ENCODE results near the gene FAM107B.
A peak's percentile ranks its signal among the peaks of the same experiment; 100 is the strongest.
"Not testable (repeated sequence)": the region's sequence is repeated elsewhere in the genome, so short reads cannot be mapped to it uniquely, and the experiment has no call there.

The FAM107B gene

GRCh38 chr10:14659137-14659536 lies 115.6 kb downstream of the FAM107B start:
- DNase-seq = not testable (repeated sequence)

DNA sequence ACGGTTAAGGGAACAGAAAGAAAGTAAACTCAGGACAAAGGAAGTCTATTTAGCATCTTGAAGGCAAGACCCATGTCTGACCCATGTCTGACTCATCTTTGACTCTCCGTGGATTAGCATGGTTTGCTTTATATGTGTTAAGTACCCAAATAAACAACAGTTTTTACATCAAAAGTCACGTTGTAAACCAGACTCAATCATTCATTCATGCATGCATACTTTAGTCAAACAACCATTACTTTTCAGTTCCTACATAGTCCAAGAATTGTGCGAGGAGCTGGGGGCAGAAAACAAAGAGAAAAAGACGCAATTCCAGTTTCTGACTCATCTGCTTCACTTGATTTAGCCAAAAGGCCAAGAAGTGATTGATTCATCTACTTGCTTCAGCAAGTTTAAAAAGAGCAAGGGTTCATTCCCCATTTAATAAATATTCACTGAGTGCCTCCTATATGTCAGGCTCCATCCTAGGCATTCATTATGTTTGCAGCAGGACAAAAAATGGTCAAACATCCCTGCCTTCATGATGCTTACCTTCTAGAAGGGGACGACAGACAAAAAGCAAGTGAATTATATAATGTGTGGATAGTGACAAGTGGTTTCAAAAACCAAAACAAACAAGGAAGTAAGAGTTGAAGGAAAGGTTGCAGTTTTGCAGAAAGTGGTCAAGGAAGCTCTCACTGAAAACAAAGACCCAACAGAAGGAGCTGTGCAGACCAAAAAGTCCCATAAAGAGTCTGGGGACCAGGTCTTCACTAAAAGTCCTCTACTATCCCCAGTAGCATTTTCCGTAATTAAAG lies 116.2 kb downstream of the FAM107B start:
- no peak for DNase-seq

- DNase-seq = no peak
Observed at GRCh38 chr10:14656052-14656730, 118.5 kb downstream of the FAM107B start.

GRCh38 chr10:14654821-14655382 lies 119.8 kb downstream of the FAM107B start:
- no peak for DNase-seq

GRCh38 chr10:14653271-14654161 lies 121.2 kb downstream of the FAM107B start:
- peak; percentile 66 to 78 for DNase-seq

GRCh38 chr10:14652816-14653215 lies 121.9 kb downstream of the FAM107B start:
- DNase-seq = no peak

- no peak for DNase-seq
Observed at GRCh38 chr10:14652067-14652466, 122.6 kb downstream of the FAM107B start.

DNA sequence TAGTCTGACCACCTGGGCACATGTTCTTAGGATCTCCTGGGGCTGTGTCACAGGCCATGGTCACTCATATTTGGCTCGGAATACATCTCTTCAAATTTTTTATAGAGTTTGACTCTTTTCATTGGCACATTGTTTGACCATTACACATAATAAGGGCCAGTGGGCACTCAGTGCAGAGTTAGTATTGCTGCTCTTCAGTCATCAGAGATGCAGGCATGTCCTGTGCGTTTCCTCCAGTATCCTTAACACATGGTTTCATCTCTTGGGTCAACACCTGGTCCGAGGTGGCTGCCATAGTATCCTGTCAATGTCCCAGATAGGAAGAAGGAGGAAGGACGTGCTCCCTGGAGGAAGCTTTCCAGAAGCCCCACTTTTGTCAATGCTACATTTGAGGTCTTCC lies 125.0 kb downstream of the FAM107B start:
- DNase-seq = no peak

- DNase-seq = no peak
Observed at GRCh38 chr10:14648946-14649345, 125.8 kb downstream of the FAM107B start.

- peak; percentile 94 to 97 for DNase-seq
Observed at GRCh38 chr10:14648005-14648765, 126.5 kb downstream of the FAM107B start.

- no peak for DNase-seq
Observed at GRCh38 chr10:14645239-14645960, 129.3 kb downstream of the FAM107B start.

DNA sequence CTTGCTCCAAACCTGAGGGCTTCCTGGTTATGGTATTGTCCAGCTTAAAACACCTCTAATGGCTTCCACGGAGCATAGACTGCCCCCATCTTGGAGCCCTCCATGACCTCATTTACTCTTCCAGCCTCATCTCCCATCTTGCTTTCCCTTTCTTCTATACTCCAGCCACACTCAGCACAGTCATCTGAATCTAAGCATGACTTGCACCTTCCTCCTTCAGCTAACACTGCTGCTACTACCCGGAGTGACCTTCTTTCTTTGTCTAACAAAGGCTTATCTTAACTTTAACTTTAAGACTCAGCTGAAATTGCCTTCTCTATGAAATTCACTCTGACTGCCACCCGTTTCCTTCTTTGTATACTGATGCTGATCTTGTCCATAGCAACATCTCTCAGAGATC lies 135.1 kb downstream of the FAM107B start:
- no peak for DNase-seq

- no peak for DNase-seq
Observed at GRCh38 chr10:14635043-14635710, 139.5 kb downstream of the FAM107B start.

DNA sequence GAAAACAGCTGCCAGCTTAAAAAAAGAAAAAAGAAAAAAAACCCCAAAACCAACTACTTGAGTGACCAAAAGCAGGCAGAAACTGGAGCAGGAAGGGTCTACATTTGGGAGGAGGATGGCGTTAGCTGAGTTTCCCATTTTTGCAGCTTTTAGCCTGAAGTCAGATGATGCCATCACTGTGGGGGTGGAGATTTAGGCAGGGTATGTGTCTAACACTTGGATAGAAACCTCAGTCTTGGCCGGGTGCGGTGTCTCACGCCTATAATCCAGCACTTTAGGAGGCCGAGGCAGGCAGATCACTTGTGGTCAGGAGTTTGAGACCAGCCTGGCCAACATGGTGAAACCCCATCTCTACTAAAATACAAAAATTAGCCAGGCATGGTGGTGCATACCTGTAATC lies 140.1 kb downstream of the FAM107B start:
- not testable (repeated sequence) for DNase-seq

DNA sequence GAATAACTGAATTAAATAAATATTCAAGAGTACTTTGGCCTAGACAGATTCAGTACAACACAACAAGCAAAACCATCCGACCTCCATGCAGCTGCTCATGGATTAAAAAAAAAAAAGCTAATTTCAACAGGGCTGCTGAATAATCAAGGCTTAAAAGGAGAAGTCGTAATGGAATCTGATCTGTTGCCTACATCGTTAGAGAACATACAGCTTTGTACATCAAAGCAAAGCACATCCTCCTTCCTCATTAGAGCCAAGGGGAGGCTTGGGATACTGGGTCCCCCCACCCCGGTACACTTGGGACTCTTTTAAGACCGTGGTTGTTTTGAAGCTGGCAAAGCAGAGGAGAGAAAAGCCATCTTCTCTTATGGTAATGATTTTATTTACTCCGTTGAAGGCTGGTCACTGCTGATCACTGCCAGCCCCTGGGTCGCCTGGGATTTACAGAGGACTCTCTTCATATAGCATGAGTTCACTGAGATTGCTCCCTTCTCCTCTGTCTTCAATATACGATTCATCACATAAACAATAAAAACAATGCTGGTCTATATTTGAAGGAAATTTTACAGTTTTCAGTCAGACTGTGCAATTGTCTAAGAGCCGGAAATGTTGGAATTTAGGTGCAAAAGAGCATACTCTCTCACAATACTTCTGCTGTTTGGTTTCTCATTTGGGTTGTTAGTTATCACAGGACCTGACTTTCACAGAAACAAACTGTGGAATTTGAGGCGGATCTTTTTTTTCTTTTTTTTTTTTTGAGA lies 148.8 kb downstream of the FAM107B start:
- peak; percentile 10 to 15 for DNase-seq

DNA sequence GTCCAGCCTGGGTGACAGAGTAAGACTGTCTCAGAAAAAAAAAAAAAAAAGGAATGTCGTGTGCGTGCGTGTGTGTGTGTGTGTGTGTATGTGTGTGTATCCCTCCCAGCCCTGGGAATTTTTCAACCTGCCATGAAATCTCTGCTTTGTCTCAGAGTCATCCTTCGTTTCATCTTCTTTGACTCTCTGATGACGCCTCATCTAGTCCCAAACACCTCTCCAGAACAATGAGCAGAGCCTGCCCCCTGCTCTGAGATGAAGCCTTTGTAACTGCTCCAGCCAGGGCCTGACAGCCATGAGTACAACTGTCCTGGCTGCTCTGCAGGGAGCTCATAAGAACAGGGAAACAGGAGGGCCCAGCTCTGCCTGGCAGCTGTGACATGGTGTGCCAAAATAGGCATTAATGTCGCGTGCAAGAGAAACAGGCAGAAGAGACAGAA lies 149.5 kb downstream of the FAM107B start:
- no peak for DNase-seq

DNA sequence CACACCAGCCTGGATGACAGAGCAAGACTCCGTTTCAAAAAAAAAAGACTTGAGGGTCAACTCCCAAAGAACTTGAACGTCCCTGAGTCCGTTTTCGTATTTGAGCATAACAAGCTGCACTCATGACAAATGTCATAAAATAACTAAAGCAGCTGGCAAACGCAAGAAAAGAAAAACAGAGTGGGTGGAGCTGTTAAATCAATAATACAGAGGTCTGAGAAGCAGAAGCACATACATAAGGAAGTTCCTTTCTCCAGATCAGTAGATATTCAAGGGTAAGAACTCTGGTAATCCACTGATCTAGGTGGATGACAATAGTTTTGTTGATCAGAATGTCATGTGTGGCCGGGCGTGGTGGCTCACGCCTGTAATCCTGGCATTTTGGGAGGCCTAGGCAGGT lies 150.1 kb downstream of the FAM107B start:
- DNase-seq = no peak

- DNase-seq = no peak
Observed at GRCh38 chr10:14623931-14624330, 150.8 kb downstream of the FAM107B start.

DNA sequence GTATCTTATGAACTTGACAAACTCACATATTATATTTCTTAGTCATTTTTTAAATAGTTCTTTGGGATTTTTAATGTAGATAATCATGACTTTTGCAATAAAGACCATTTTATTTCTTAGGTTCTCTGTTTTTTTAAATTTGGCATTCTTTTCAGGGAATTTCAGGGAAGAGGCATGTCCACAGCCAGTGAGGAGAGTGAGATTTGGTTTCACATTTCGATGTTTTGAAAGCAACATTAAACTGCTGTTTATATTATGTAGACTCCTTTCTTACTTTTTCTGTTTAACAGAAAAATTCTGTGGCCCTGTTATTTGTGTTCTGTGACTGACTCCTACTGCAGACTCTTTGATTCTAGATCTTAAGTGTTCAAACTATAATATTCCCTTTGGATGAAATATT lies 153.7 kb downstream of the FAM107B start:
- DNase-seq = no peak

DNA sequence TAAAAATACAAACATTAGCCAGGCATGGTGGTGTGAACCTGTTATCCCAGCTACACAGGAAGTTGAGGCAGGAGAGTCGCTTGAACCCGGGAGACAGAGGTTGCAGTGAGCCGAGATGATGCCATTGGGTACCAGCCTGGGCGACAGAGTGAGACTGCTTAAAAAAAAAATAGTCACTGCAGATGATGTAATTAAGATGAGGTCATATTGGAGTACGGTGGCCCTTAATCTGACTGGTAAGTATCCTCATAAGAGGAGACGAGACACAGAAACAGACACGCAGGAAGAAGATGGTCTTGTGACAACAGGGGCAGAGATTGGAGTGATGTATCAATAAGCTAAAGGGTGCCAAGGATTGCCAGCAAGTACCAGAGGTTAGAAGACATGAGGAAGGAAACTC lies 156.0 kb downstream of the FAM107B start:
- no peak for DNase-seq

Data from AML-193 (cell line).